ES-I3 (cell line): ENCODE data around the gene TTYH3.
"Not testable (repeated sequence)": the region's sequence is repeated elsewhere in the genome, so short reads cannot be mapped to it uniquely, and the experiment has no call there.

Experiments used
- H3K36me3 ChIP-seq: 2 replicates; pipeline ENCODE4 v1.6.1; 2013; ENCODE audit warnings: mild to moderate bottlenecking, low read length, control low read depth, moderate library complexity; ENCODE audit not compliant: insufficient read depth
- H3K4me1 ChIP-seq: 2 replicates; pipeline ENCODE4 v1.6.1; 2013; ENCODE audit warnings: mild to moderate bottlenecking, control low read depth, low read length; ENCODE audit not compliant: insufficient read depth
- H3K9ac ChIP-seq: 2 replicates; pipeline ENCODE4 v1.6.1; 2013; ENCODE audit warnings: low read depth, mild to moderate bottlenecking, low read length, moderate library complexity
- H3K9me3 ChIP-seq: 2 replicates; pipeline ENCODE4 v1.6.1; 2013; ENCODE audit warnings: mild to moderate bottlenecking, low read length, moderate library complexity; ENCODE audit not compliant: control insufficient read depth, insufficient read depth

Gene TTYH3

DNA sequence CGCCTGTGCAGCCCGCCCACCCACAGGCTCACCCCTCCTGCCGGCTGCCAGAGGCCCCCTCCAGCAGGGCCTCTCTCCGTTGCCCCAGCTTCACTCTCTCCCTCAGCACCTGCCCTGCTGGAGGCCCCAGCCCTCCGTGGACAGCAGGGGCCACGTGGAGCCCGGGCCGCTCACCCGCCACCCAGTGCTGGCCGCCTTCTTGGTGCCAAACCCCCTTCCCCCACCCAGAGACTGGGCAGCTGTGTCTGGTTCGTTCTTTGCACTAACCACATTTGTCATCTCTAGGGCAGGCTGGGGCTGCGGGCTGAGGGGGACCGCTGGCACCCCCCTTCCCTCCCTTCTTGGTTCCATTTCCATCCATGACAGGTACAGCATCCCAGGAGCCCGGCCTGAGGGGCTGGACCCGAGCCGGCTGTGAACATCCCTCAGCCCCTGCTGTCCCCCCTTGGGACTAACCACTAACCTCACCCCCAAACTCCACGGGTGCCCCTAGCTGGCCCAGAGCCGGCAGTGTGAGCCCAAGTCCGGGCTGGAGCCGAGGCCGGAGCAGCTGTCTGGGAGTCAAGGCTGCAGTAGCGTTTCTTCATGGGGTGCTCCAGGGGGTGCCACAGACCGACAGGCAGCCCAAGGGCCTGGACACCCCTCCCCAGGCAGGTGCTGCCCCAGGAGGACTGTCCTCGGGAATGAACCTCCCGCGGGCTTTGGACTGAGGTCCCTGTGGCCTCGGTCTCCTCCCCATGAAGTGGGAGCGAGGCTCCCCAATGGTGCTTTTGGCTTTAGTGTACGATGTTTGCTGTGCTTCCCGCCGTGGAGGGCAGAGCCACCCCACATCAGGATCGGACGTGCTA lies 30.7 kb downstream of the TTYH3 start:
- Histone ChIP-seq H3K4me1 (peaks cover 4% of the 10 kb centered on the region; the same call in 1 of the 2 replicates), H3K9ac (no peak overlapping the region), H3K36me3 (no peaks in the 10 kb centered on the region; the same call in 1 of the 2 replicates), H3K9me3 (no peaks in the 10 kb centered on the region)

DNA sequence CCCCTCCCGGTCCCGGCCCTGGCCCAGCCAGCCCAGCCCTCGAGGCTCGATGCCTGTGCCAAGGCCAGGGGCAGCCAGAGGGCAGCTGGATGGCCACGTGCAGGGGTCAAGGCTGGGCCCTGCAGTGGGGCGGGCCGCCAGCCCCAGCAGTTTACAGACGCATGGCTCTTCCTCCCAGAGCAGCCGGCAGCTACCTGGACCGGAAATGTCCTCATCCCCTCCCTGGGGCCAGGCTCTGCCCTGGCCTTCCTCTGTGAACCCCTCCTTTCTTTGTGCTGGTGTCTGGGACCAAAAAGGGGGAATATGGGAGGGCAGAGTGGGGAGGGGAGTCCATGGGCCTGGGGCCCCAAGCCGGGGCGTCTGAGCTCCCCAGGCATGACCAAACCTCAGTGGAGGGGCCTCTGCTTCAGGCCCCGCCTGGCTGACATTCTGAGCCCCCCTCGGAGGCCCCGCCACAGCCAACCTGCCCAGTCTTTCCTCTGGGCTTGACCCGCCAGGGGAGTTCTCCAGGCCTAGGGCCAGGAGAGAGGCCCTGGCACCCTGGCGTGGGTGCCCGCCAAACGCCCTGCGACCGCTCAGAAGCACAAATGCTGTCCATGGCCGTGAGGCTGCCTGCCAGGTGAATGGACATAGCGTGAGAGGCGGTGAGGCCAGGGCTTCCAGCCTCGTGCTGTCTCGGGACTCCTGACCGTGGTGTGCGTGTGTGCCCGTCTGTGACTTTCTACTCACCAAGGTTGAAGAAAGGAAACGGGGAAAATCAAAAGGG lies 31.5 kb downstream of the TTYH3 start:
- Histone ChIP-seq H3K4me1 (peaks cover 4% of the 10 kb centered on the region; the same call in 1 of the 2 replicates), H3K9ac (no peak overlapping the region), H3K36me3 (no peaks in the 10 kb centered on the region; the same call in 1 of the 2 replicates), H3K9me3 (no peaks in the 10 kb centered on the region)

DNA sequence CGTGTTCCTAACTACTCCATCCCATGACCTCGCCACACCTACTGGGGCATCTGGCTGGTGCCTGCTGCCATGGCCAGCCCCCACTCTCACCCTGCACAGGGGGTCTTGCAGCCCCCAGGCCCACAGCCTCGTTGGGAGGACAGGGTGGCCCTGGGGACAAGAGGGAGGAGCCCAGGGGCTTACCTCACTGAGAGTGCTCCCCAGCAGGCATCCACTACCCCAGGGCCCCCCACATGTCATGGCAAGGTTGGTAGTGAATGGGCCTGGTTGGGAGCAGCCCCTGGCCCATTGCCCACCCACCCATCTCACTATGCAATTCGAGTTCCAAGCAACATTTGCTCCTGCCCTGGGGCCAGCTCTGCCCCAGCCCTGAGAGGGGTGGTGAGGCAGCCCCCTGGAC lies 32.2 kb downstream of the TTYH3 start:
- H3K9me3 ChIP-seq: no peaks in the 10 kb centered on the region
- peaks cover 4% of the 10 kb centered on the region; the same call in 1 of the 2 replicates for H3K4me1 ChIP-seq
- no peaks in the 10 kb centered on the region for H3K36me3 ChIP-seq
- no peak overlapping the region for H3K9ac ChIP-seq

DNA sequence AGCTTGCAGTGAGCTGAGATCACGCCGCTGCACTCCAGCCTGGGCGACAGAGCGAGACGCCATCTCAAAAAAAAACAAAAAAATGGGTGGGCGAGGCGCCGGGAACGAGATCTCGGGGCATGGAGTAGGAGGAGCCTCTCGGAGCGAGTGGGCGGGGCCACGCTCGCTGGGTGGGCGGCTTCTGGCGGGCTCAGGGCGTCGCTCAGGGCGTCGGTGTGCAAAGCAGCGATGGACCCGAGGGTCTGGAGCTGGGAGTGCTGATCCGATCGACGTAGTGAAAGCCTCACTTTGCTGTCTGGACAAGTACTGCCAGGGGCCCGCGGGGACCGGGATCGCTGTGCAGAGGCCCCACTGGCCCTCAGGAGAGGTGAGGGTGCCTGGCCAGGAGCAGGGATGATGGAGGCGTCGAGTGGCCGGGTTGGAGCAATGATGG lies 33.6 kb downstream of the TTYH3 start:
- Histone ChIP-seq H3K36me3 (no peaks in the 10 kb centered on the region), H3K4me1 (peaks cover 4% of the 10 kb centered on the region; the same call in 1 of the 2 replicates), H3K9me3 (no peaks in the 10 kb centered on the region), H3K9ac (peak overlapping the region; percentile 38; the same call in 1 of the 2 replicates)

DNA sequence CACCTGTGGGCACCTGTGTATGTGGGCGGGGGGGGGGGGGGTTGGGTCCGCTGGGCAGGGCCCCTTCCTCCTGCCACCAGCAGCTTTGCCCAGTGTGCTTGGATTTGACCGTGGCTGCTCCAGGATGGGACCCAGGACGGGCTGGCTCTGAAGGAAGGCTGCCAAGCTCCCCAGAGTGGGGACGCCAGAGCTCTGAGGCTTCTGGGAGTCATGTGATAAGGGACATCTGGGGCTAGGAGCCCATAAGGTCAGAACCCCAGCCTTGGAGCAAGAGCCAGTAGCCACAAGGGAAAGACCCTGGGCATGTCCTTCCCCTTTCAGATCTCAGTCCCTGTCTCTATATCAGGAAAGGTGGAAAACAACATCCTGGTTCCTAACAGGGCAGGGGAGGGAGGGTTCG lies 34.4 kb downstream of the TTYH3 start:
- Histone ChIP-seq H3K9me3 (no peaks in the 10 kb centered on the region), H3K4me1 (peaks cover 4% of the 10 kb centered on the region; the same call in 1 of the 2 replicates), H3K9ac (no peak overlapping the region), H3K36me3 (no peaks in the 10 kb centered on the region)

DNA sequence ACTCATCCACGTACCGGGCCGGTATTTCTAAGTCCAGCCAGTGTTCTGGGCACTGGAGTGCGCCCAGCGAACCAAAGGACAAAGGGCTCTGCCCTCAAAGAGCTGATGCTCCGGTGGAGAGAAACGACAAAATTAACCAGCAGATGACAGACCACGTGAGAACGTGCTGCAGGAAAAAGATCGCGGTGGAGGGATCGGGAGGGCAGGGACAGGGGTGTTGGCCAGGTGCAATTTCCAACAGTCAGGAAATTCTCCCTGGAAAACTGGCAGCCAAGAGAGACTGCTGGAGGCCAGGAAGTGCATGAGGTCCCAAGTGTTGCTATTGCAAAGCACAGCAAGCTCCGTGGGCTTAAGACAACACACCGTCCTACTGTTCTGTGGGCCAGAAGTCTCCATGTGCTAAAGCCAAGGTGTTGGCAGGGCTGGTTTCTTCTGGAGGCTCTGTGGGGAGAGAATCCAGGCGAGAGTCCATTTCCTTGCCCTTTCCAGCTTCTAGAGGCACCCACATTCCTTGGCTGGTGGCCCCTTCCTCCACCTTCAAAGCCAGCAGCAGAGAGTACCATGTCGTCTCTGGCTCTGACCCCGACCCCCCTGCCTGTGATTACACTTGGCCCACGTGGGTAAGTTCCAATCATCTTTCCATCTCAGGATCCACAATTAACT lies 34.9 kb downstream of the TTYH3 start:
- Histone ChIP-seq H3K36me3 (no peaks in the 10 kb centered on the region), H3K9ac (no peak overlapping the region), H3K9me3 (no peaks in the 10 kb centered on the region), H3K4me1 (peaks cover 4% of the 10 kb centered on the region; the same call in 1 of the 2 replicates)

DNA sequence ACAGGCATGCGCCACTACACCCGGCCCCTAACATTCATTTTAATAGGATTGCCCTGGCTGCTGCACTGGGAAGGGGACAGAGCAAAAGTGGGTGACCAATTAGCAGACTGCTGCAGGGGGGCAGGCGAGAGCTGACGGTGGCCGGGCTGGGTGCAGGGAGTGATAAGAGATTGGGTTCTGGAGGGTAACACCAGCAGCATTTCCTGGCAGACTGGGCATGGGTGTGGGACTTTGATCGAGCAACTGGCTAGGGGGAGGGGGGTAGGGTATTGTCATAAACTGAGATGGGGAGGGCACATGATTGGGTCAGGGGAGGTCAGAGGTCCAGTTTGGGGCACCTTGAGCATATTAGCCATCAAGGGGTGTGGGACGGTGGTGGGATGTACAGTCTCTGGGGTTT lies 36.1 kb downstream of the TTYH3 start:
- Histone ChIP-seq H3K9me3 (no peaks in the 10 kb centered on the region), H3K4me1 (peaks cover 4% of the 10 kb centered on the region; the same call in 1 of the 2 replicates), H3K36me3 (no peaks in the 10 kb centered on the region), H3K9ac (no peak overlapping the region)

DNA sequence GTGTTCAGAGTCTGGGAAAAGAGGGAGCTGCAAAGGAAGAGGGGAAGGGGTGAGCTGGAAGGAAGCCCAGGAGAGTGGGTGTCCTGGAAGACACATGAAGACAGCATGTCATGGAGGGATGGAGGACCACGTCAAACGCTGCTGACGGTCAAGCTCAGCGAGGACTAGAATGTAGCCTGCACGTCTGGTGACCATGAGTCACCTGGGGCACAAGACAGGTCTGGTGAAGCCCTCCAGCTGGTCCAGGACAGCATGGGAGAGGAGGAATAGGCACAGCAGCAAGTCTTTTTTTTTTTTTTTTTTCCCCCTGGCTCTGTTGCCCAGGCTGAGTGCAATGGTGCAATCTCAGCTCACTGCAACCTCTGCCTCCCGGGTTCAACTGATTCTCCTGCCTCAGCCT lies 36.6 kb downstream of the TTYH3 start:
- H3K36me3 ChIP-seq: no peaks in the 10 kb centered on the region
- no peaks in the 10 kb centered on the region for H3K9me3 ChIP-seq
- peaks cover 4% of the 10 kb centered on the region; the same call in 1 of the 2 replicates for H3K4me1 ChIP-seq
- no peak overlapping the region for H3K9ac ChIP-seq

DNA sequence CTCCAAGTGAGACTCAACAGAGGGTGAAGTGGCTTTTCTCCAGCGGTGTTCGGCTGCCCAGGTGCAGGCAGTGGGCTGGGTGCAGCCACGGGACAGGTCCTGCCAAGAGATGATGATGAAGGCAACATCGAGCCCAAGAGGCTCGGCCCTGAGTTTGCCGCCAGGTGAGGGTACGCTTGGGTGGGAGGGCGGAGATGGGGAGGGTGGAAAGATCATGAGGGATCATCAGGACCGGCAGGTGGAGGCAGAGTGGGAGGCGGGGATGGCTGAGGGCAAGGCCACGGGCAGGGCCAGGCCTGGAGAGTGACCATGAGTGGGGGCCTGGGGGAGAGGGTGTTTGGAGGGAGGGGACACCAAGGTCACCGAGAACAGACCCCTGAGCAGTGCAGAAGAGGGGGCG lies 38.4 kb downstream of the TTYH3 start:
- no peaks in the 10 kb centered on the region for H3K36me3 ChIP-seq
- no peak overlapping the region for H3K9ac ChIP-seq
- no peaks in the 10 kb centered on the region for H3K9me3 ChIP-seq
- no peaks in the 10 kb centered on the region for H3K4me1 ChIP-seq

DNA sequence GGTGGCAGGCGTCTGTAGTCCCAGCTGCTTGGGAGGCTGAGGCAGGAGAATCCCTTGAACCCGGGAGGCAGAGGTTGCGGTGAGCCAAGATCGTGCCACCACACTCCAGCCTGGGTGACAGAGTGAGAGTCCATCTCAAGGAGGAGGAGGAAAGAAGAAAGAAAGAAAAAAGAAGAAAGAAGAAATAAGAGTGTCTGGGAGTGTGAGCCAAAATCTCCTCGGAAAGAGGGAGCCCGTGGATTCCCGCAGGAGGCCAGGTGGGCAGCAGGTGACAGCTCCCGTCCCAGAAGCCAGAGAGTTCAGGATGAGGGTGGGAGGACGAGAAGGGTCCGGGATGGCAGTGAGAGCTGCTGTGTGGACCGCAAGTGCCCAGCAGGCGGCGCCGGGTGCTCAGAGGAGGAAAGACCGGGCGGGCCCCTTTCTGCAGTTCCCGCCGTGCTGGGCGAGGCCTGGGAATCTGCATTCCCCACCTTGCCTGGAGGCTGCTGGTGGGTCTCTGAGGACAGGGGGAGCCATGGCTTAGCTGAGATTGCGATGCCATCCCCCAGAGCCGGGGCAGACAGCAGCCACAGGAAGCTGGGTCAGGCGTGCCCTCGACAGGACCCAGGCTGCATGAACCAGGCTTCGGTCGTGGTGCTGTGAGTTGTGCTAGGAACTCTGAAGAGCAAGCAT lies 39.1 kb downstream of the TTYH3 start:
- Histone ChIP-seq H3K36me3 (no peaks in the 10 kb centered on the region), H3K4me1 (no peaks in the 10 kb centered on the region), H3K9me3 (no peaks in the 10 kb centered on the region), H3K9ac (no peak overlapping the region)

DNA sequence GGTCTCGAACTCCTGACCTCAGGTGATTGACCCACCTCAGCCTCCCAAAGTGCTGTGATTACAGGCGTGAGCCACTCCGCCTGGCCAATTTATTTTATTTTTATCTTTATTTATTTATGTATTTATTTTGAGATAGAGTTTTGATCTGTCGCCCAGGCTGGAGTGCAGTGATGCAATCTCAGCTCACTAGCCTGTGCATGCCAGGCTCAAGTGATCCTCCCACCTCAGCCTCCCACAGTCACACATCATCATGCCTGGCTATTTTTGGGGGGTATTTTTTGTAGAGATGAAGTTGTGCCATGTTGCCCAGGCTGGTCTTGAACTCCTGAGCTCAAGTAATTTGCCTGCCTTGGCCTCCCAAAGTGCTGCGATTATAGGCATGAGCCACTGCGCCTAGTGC lies 41.4 kb downstream of the TTYH3 start:
- H3K4me1 ChIP-seq, H3K9ac ChIP-seq, H3K9me3 ChIP-seq, H3K36me3 ChIP-seq: not testable (repeated sequence)

DNA sequence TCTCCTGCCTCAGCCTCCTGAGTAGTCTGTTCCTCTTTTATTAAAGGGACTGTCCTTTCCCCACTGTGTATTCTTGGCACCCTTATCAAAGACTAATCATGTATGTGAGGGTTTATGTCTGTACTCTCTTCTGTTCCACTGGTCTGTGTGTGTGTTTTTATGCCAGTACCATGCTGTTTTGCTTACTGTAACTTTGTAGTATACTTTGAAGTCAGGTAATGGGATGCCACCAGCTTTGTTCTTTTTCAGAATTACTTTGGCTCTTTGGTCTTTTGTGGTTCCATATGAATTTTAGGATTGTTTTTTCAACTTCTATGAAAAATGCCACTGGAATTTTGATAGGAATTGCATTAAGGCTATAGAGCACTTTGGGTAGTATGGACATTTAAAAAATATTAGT lies 42.1 kb downstream of the TTYH3 start:
- H3K4me1 ChIP-seq: no peaks in the 10 kb centered on the region
- no peak overlapping the region for H3K9ac ChIP-seq
- H3K36me3 ChIP-seq: no peaks in the 10 kb centered on the region
- H3K9me3 ChIP-seq: no peaks in the 10 kb centered on the region

DNA sequence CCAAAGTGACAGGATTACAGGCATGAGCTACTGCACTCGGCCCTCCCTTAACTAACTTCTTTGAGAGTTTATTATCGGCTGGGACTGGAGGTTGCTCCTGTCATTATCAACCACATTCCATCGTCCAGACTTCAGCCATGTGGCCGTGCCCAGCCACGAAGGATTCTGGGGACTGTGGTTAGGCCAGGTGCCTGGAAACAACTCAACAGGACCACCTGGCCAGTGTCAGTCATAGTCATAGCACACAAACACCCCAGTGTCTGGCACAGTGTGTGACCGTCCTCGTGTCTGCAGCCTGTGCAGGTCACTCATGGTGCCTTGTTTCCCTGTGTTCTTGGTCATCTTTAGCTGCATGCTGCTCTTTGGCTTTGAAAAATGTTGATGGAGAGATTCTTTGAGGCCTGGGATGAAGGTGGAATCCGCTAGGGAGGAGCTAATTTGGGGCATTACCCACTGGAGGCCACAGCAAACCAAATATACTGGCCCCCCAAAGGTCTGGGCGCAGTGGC lies 43.5 kb downstream of the TTYH3 start:
- no peak overlapping the region for H3K9ac ChIP-seq
- H3K36me3 ChIP-seq: no peaks in the 10 kb centered on the region
- H3K9me3 ChIP-seq: no peaks in the 10 kb centered on the region
- no peaks in the 10 kb centered on the region for H3K4me1 ChIP-seq

DNA sequence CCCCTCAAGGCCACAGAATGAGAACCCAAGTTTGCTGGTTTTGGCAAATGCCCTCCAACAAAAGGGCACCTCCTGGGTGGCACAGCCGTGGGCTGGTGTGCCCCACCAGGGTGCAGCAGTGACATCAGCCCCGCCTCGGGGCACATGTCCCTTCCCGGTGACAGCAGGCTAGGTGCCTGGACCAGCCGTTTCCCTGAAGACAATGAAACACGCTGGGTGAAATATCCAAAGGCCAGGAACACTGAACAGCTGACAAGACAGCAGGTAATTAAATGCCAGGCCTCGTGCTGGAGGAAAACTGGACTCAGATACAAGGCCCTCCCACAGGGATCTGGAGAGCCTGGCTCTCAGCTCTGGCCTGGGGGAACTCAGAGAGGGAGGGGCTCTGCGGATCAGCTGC lies 44.8 kb downstream of the TTYH3 start:
- H3K9ac ChIP-seq, H3K36me3 ChIP-seq, H3K9me3 ChIP-seq, H3K4me1 ChIP-seq: not testable (repeated sequence)
